GM18868 (cell line): ENCODE measurements around the gene FOXO3.
"Not testable (repeated sequence)": the region's sequence is repeated elsewhere in the genome, so short reads cannot be mapped to it uniquely, and the experiment has no call there.

Experiments
- ATAC-seq: cut with Tn5 transposase; IDR thresholded peaks from one replicate; pipeline ENCODE4 v1.9.1; 2021; ENCODE audit warnings: mild to moderate bottlenecking, moderate library complexity; ENCODE audit not compliant: unreplicated experiment

Gene FOXO3

GRCh38 chr6:108656836-108657235, 96.1 kb downstream of the FOXO3 start:
- no peak for ATAC-seq

GRCh38 chr6:108658174-108658573, 97.5 kb downstream of the FOXO3 start:
- ATAC-seq = no peak

GRCh38 chr6:108658785-108659184, 98.1 kb downstream of the FOXO3 start:
- not testable (repeated sequence) for ATAC-seq

- no peak for ATAC-seq
Measured at GRCh38 chr6:108660251-108660650, 99.5 kb downstream of the FOXO3 start.

- no peak for ATAC-seq
Measured at GRCh38 chr6:108661430-108661829, 100.7 kb downstream of the FOXO3 start.

- ATAC-seq = no peak
Measured at GRCh38 chr6:108661982-108662381, 101.3 kb downstream of the FOXO3 start.

- ATAC-seq = no peak
Measured at GRCh38 chr6:108662702-108663101, 102.0 kb downstream of the FOXO3 start.

- not testable (repeated sequence) for ATAC-seq
Measured at GRCh38 chr6:108663494-108664064, 102.9 kb downstream of the FOXO3 start.

GRCh38 chr6:108665495-108666196, 104.9 kb downstream of the FOXO3 start:
- ATAC-seq = no peak

- no peak for ATAC-seq
Measured at GRCh38 chr6:108666656-108667260, 106.0 kb downstream of the FOXO3 start.

- ATAC-seq = no peak
Measured at GRCh38 chr6:108667993-108668392, 107.3 kb downstream of the FOXO3 start.

- no peak for ATAC-seq
Measured at GRCh38 chr6:108669673-108670072, 109.0 kb downstream of the FOXO3 start.

- ATAC-seq = no peak
Measured at GRCh38 chr6:108671175-108671574, 110.5 kb downstream of the FOXO3 start.

GRCh38 chr6:108671790-108672189, 111.1 kb downstream of the FOXO3 start:
- no peak for ATAC-seq

GRCh38 chr6:108672641-108673040, 111.9 kb downstream of the FOXO3 start:
- no peak for ATAC-seq

- ATAC-seq = no peak
Measured at GRCh38 chr6:108673153-108673552, 112.4 kb downstream of the FOXO3 start.

- no peak for ATAC-seq
Measured at GRCh38 chr6:108673602-108674001, 112.9 kb downstream of the FOXO3 start.

GRCh38 chr6:108675226-108676200, 114.8 kb downstream of the FOXO3 start:
- ATAC-seq = no peak

- no peak for ATAC-seq
Measured at GRCh38 chr6:108676555-108676954, 115.8 kb downstream of the FOXO3 start.

GRCh38 chr6:108677357-108677756, 116.6 kb downstream of the FOXO3 start:
- ATAC-seq = no peak

- no peak for ATAC-seq
Measured at GRCh38 chr6:108677894-108678293, 117.2 kb downstream of the FOXO3 start.
